GM18498 (cell line): ENCODE data around the gene RXFP4.

Experiments
- ATAC-seq: cut with Tn5 transposase; IDR thresholded peaks from one replicate; pipeline ENCODE4 v1.9.1; 2021; ENCODE audit warnings: mild to moderate bottlenecking, moderate library complexity; ENCODE audit not compliant: unreplicated experiment

The RXFP4 gene

DNA sequence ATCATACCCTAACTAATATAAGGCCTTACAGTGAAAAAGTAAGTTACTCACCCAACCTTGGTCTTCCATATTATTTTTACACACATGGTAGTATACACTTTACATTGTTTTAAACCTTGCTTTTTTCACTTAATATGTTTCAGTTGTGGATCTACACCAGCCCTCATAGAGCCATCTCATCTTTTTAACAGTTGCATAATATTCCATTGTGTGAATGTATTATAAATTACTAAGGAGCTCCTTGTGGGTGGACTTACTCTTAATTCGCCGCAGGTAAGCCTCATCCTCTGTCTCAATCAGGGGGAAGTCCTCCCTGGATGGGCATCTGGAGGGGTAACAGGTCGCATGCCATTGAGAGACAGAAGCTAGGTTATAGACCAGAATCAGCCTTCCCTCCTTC lies 13.2 kb downstream of the RXFP4 start:
- ATAC-seq = no peak

DNA sequence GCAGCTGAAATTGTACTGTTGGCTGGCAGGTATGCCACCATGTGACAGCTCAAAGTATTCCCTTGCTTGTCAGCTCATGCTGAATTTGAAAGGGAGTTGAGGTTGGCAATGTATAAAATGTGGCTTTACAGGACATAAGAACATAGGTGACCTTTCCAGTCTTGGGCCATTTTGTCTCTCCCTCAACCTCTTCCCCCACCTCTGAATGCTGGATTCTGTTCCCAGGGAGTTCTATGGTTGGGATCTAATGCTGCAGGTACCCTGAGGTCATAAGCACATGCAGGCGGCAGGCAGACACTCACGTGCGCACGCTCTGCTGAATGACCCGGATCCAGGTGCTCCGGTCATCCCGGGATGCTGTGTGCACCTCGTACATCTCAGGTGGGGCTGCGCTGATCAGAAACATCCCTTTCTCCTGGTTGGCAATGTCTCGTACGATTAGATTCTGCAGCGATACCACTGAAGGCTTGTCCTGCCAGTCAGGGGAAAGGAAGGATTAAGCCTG lies 16.0 kb downstream of the RXFP4 start:
- ATAC-seq = no peak

DNA sequence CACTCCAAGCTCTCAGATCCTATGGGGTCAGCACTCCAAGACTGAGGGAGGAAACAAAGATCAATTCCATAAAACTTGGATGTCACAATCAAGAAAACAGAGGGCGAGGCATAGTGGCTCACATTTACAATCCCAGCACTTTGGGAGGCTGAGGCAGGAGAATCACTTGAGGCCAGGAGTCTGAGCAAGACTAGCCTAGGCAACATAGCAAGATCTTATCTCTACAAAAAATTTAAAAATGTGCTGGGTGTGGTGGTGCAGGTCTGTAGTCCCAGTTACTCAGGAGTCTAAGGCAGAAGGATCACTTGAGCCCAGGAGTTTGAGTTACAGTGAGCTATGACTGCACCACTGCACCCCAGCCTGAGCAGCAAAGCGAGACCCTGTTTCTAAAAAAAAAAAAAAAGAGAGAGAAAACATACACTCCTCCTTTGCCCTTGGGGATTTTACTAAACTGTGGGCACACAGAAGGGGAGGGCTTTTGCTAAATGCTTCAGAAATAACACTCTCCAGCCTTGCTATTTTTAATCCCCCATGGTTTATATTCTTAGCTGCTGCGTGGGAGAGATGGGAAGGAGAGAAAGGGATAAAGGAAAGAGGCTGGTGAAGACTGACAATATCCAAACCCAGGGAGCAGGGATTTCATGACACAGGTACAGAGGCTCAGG lies 18.8 kb downstream of the RXFP4 start:
- no peak for ATAC-seq

DNA sequence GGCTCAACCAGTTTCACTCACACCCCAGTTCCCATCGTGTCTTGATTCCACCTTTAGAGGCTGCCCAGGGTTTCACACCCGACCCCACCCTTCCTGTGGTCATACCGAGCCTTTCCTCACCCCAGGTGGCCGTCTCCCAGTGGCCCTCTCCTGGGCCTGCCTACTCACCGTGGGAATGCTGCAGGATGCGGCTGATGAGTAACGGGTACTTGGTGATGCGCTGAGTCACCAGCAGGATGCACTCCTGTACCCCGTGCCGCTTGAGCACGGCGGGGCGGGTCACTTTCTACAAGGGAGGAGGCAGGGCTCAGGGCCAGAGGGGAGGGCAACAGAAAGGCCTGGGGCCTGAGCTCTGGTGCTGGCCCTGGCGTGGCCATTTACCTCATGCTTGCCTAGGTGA lies 20.5 kb downstream of the RXFP4 start:
- ATAC-seq = no peak

DNA sequence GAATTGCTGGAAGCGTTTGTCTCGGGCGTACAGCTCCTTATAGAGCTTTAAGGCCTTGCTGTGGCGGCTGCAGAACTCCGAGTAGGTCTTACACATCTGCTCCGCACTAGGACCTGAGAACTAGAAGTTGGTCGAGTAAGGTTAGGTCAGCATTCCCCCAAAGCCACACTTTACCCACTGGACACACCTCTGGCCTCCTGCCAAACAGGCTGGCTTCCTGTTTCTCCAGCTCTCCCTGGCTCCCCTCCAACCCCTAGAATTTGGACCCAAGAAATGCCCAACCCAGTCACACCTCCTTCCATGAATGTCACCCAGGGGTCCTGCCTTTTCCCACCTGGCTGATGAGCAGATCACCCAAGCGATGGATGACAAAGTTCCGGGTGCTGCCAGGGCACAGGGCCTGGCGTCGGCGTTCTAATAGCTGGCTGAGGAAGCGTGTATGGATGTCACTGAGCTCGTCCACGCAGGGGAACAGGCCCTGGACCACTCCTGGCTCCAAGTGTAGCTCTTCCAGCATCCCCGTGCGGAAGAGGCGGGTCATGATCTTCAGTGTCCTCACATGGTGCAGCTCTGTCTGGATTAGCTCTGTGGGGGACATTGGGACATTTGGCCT lies 21.3 kb downstream of the RXFP4 start:
- ATAC-seq = no peak

DNA sequence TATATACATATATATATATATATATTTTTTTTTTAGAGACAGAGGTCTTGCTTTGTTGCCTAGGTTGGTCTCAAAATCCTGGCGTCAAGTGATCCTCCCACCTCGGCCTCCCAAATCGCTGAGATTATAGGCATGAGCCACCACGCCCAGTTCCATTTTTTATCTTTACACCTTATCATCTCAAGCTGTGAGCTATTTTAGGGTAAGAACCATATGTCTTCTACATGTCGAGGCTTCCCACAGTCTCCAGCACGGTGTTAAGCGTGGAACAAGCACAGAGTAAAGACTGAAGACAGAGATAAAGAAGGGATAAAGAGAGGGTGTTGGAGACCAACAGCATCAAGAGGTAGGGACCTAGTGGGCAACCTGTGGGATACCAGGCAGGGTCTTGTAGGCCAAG lies 22.8 kb downstream of the RXFP4 start:
- ATAC-seq = no peak

DNA sequence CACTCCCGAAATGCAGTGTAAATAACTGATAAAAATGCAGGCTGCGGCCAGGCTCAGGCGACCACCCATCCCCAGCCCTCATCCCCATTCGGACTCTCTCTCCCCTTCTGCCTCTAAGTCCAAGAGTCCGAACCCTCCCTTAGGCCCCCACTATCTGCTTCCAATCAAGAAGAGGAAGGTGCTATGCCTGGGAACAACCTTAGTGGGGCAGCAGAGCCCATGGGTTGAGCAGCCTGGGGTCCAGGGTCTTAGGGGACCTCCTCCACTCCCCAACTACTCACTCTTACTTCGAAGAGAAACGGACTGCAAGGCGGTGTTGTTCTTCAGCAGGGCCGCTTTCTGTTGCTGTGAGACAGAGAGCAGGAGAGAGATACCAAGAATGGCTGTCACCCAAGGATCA lies 24.7 kb downstream of the RXFP4 start:
- no peak for ATAC-seq

DNA sequence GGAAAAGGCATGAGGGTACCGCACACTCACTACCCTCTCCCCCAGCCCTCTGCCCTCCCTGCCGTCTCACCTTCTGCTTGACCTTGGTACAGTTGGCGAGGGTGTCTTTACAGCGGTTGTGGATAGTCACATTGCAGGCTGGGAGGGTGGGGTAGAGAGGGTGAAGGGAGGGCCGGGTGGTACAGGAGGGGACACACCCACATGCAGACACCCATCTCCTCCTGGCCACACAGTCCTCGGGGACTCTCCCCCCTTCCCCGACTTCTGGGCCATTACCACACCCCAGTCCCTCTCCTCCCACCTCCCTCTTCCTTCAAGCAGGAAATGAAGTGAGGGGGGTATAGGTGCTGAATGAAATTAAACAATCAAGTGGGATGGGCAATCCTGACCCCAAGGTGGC lies 25.3 kb downstream of the RXFP4 start:
- ATAC-seq = no peak

DNA sequence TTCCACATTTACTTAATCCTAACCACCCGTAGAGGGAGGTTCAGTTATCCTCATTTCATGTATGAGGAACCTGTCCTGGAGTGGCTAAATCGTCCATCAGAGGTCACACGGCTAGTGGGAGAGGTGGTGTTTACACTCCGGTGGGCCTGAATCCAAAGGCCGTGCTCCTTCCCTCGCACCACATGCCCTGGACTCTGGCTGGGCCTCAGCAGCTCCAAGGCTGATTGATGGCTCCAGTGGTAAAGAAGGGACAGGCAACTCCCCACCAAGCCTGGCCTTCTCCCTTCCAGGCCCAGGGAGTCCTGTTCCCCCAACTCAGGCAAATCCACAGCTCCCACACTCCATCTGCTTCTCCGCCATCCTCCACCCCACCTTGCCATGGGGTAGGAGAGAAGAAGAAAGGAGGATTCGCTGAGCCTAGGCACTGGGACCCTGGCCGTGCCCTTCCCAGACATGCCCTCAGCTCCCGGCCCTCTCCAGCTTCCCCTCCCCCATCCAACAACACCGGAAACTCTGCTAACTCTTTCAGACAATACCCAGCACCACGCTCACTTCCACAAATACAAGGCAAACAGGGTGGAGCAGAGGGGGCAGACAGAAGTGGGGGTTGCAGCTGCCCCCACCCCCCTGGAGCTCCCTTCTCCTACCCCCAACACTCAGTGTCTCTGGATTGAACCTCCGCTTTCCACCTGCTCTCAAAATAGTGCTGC lies 26.1 kb downstream of the RXFP4 start:
- no peak for ATAC-seq

DNA sequence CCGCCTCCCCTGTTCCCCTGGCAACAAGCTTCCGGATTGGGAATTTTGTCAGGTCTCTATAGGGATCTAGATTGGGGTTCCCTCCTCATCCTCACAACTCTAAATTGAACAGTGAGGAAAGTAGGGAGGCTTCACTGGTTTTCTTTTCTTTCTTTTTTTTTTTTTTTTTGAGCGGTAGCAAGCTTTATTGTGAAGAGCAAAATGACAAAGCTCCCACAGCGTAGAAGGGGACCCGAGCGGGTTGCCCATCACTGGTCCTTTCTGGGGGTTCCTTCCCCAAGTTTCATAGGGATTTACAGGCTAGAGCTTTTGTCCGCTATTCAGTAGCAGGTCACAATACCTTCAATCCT lies 26.6 kb downstream of the RXFP4 start:
- no peak for ATAC-seq

DNA sequence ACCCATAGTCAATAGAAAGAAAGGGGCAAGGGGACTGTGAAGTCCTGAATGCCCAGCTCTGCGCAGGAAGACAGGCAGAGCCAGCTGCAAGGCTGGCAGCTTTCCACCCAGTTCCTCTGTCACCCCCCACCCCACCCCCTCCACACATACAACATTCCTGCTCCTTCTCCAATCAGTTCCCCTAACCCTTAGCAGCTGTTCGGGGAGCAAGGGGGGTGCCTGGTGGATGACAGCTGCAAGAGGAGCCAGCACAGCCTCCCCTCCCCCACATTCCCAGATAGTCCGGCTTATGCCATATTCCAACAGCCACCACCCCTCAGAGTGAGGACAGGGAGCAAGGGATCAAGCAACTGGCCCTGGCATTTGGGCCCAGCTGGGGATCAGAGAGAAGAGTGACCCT lies 27.2 kb downstream of the RXFP4 start:
- no peak for ATAC-seq

DNA sequence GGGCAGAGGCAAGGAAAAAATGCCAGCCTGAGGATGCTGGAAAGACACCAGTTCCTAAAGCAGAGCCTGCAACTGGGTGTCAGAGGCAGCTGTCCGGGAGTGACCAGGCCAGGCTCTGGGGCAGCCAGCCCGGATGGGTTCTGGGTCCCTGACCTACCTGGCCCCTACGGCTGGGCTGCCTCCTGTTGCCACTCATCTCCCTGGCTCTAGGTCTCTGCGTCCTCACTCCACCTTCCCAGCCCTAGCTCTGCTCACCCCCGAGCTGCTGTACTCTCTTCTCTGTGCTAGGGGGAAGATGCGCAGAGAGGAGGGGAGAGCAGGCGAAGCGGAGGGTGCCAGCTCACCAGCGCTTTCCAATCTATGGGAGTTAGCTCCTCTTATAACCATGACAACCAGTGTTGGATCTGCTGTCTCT lies 27.9 kb downstream of the RXFP4 start:
- no peak for ATAC-seq

DNA sequence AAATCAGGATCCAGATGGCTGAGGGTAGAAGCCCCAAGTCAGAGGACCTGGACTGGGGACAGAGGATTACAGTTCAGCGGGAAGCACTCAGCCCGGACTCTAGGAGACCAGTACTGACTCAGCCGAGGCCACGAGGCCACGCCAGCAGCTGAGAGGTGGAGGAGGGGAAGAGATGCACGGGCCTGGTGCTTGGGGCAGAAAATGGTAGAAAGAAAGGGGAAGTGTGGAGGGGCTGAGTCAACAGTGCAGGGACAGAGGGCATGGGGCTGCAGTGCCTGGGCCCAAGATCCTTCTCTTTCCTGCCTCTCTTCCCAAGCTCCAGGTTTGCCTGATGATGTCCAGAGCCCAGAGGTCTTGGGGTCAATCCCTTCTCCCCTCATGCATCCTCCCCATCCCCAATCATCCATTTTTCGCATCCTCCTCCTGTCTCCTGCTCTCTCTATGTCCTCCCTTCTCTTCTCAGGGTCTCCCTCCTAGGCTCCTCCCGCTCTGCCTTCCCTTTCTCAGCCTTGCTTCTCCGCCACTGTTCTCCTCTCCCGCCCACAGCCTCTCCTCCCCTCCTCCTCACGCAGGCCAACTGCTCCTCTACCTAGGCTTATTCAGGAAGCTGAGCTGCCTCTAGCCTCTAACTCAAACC lies 29.2 kb downstream of the RXFP4 start:
- ATAC-seq = peak; percentile 56

DNA sequence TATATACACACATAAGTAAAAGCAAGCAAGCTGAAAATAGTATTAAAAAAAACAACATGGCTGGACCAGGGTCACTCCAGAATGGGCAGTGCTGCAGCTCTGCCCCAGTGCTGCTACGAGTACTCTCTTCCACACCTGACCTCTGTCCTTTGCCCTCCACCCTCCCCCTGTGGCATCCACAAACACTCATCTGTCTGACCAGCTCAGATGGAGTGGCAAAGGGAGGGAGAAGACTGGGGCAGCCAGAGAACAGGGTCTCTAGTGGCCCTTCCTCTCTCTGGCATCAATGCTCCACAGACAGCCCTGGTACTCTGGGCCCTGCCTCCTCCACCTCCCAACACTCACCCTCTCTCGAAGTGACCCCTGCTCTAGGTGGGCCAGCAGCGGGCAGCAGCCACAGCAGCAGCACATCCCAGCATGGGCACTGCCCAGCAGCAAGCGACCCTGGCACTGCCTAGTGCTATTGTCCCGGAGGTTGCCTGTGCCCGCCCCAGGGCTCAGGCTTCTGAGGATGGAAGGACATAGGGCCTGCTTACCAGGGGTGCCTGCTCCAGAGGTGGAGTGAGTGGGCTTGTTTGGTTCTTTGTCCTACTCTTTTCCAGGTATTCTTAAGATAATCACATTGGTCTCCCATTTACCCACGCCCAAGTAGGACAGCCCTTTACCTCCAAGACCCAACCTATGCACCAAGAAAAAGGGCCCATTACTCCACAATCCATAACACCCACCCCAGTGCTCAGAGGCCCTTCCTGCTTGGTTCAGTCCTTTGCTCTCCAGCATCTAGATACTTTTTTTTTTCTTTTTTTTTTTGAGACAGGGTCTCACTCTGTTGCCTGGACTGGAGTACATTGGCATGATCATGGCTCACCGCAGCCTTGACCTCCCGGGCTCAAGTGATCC lies 30.7 kb downstream of the RXFP4 start:
- ATAC-seq = no peak

DNA sequence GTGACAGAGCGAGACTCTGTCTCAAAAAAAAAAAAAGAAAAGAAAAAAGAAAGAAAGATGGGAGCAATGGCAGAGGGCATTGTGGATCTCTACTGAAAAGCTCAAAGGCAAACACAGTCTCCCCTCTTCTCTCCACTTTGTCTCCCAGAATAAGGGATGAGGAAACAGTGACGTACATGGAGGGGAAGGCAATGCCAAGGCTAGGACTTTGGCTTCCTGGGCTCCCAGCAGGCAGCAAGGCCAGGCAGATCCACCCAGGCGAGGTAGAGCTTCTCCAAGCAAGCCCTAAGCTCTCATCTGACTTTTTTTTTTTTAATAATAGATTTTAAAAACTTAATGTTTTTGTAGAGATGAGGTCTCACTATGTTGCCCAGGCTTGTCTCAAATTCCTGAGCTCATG lies 32.3 kb downstream of the RXFP4 start:
- no peak for ATAC-seq

DNA sequence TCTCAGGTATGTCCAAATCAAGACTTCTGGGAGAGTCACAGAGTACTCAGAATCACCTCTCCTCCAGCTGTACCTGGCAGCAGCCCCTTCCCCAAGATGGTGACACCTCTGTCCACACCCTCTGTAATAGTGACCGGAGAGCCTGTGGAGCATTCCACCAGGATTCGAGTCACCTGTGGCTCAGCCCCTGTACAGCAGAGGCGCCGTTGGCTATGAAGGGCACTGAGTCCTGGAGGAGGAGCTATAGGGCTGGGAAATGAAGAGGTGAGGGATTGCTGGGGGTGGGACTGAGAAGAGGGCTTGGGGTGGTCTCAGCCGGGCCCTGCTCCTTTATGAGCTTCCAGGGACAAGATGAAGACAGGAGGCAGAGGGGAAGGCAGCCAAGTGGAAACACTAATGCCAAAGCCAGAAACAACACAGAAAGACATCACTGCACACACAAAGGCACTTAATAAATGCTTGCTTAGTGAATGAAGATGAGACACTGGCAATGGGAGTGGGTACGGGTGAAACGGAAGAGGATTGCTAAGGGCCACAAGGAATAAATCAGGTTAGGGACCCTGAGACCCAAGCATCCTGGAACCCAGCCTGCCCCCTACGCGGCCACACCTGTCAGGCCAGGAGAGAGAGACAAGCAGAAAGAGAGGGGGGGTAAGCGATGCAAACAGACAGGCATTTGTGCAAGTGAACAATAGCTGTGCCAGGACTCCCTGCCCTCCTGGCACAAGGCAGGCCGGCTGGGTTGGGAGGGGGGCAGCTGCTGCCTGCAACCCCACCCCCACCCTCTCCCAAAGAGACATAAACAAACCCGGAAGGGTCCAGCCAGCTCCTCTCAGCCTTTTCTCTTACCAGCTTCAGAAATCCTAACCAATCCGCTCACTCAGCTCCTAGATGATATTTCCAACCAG lies 33.0 kb downstream of the RXFP4 start:
- no peak for ATAC-seq

DNA sequence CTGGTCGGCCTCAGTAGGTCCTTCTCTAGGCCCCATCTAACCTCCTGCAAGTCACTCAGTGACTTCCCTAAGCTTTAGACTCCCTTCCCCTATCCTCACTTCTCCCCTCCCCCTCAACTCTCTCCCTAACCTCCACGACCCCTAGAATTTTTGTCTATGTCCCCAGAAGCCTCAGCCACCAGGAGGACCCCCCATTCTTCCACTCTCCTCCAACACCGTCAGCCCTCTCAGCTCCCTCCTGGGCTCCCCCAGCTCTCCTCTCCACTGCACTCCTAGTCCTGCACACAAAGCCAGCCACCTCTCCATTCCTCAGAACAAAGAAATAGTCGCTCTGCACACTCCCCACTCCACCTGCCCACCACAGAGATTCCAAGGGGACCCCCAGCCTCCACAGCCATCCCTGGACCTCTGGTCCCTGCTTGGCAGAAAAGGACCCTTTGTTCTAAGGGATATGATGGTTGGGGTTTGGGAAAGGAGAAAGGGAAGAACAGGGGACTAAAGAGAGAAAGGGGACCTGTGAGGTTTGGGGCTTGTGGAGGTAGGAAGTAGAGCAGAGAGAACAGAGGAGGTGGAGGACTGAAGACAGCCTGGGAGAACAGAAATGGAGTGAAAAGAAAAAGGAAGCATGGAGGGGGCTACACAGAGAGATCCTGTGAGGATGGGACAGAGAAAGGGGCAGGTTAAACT lies 34.1 kb downstream of the RXFP4 start:
- no peak for ATAC-seq

DNA sequence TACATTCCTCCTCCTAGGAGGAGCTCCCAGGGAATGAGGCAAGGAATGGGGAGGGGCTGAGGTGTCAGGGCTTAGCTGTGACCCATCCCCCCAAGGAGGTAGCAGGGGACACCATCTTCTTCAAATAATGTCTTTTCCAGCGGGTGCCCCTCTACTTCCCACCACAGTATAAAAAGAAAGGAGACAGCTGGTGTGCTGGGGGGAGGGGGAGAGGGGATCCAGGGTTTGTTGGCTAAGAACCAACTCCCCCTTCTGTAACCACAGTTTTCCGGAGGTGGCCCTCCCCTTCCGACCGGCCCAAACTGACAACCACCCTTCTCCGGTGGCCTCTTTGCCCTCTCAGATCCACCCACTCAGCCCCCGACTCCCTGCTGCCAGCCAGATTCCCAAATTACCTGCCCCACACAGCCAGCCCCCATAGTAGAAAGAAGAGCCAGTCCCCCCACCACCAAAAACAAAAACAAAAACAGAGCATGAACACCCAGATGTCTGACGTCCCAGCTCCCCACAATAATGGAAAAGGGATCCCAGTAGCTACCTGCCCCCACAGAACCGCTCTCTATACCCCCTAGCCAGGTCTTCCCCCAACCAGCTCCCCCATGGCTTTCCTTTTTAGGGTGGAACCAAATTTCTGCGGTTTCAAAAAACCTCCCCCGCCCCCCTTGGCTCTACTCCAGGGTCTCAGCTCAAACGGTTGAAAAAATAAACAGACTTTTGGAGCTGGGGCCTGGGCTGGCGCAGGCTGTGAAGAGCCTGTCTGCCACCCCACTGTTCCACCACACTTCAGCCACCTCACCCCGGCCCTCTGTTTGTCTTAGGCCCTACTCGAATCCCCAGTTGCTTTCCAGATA lies 34.8 kb downstream of the RXFP4 start:
- no peak for ATAC-seq
